Mononuclear cell (primary cell): Measurements from ENCODE around the gene EPHA10. TPM values are rescaled to one million over a fixed set of nuclear protein-coding genes. Genes with fewer than 3 reads are reported as not detected.

ENCODE experiments used
- H3K27me3 ChIP-seq: 2 replicates; pipeline ENCODE4 v1.6.0; 2011; ENCODE audit warnings: low read length, control low read depth; ENCODE audit not compliant: insufficient read depth
- H3K4me1 ChIP-seq: 2 replicates; pipeline ENCODE4 v1.5.1; 2011; ENCODE audit warnings: mild to moderate bottlenecking, low read length, control low read depth; ENCODE audit not compliant: insufficient read depth
- H3K4me3 ChIP-seq: 2 replicates; pipeline ENCODE4 v1.5.1; 2011; ENCODE audit warnings: mild to moderate bottlenecking, low read length, moderate library complexity
- H3K9me3 ChIP-seq: 2 replicates; pipeline ENCODE4 v1.5.1; 2011; ENCODE audit warnings: low read depth, mild to moderate bottlenecking, control low read depth, low read length
- total RNA-seq: library from RNA; depleted of rRNA; stranded (reverse); fragments of >200 nt; gene quantifications from one replicate; pipeline ENCODE4 v1.2.3, GENCODE V29; 2012

EPHA10 gene
- total RNA-seq, 1 donor, result not detected

GRCh38 chr1:37731312-37732019, 33.5 kb downstream of the EPHA10 start:
- Histone ChIP-seq H3K4me1 (no peaks in the 10 kb centered on the region), H3K4me3 (no peak overlapping the region), H3K27me3 (peaks cover 10% of the 10 kb centered on the region), H3K9me3 (no peaks in the 10 kb centered on the region)

- H3K4me1 ChIP-seq, result no peaks in the 10 kb centered on the region
- H3K9me3 ChIP-seq, result no peaks in the 10 kb centered on the region
- H3K4me3 ChIP-seq, result no peak overlapping the region
- H3K27me3 ChIP-seq, result peaks cover 5% of the 10 kb centered on the region
Observed at GRCh38 chr1:37730376-37730775, 34.5 kb downstream of the EPHA10 start.

GRCh38 chr1:37728416-37728815, 36.5 kb downstream of the EPHA10 start:
- Histone ChIP-seq H3K4me3 (no peak overlapping the region), H3K4me1 (no peaks in the 10 kb centered on the region), H3K27me3 (no peaks in the 10 kb centered on the region), H3K9me3 (no peaks in the 10 kb centered on the region)

DNA sequence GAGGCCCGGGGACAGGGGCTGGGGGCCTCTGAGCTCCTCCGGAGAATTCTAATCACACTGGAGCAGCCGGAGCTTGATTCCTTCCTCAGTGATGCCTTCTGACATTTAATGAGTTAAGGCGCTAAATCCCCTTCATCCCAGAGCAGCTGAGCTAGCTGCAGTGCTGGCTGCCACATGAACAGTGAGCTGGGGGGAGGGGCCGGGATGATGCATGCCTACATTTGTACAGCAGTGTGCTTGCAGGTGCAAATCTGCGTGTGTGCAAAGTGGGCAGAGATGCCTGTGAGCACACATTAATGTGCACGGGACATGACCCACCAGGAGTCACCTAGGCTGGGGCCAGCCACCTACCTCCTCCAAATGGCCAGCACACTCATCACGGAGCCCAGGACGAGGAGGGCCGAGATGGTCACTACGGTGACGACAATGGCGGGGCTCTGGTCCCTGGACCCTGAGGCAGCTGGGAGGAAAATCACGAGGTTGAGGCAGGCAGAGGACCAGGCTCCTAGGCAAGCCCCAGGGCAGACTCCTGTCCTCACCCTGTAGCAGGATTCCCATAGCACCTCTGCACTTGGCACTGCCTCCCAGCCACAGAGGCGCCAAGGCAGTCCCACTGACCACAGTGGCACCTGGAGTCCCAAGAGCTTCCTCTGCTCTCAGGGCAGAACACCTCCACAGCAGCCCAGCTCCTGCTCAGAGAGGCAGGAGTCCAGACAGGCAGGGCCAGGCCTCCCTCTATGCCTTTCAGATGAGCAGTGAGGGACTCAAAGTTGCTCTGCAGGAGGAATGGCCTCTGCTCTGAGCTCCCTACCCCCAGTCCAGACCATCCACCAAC, 38.0 kb downstream of the EPHA10 start:
- Histone ChIP-seq H3K27me3 (no peaks in the 10 kb centered on the region), H3K9me3 (no peaks in the 10 kb centered on the region), H3K4me3 (no peak overlapping the region), H3K4me1 (no peaks in the 10 kb centered on the region)

DNA sequence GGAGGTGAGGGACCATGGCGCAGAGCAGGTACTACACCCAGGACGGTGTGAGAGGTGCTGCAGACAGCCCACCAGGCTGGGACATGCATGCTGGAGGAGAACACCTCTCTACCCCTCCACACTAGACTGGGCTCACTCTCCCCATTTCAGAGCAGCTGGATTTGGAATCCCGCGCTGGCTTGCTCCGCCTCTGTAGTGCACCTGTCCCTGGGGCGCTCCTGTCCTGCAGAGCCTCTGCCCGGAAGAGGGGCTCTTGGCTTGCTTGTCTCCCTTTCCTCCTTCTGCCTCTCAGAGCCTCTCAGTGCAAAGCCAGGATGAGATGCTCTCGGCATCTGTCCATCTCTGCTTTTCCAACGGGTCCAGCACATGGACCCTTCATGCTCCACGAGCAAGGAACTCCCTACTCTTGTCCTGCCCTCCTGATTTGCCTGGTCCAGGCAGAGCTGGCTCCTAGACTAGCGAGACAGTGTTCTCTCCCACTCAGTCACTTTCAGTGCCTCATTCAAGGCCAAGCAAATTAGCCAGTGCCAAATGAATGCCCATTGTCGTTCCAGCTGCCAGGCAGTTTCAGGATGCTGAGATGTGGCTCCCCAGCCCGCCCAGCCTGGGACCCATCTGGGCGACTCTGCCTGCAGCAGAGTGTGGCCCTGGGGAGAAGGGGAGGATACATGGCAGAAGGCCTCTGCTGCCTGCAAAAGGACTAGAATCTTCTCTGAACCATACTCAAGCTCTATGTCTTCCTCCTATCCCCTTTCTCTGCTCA, 38.9 kb downstream of the EPHA10 start:
- no peaks in the 10 kb centered on the region for H3K4me1 ChIP-seq
- no peaks in the 10 kb centered on the region for H3K9me3 ChIP-seq
- H3K27me3 ChIP-seq, result no peaks in the 10 kb centered on the region
- no peak overlapping the region for H3K4me3 ChIP-seq

- no peaks in the 10 kb centered on the region for H3K4me1 ChIP-seq
- H3K27me3 ChIP-seq, result no peaks in the 10 kb centered on the region
- no peaks in the 10 kb centered on the region for H3K9me3 ChIP-seq
- H3K4me3 ChIP-seq, result no peak overlapping the region
Observed at GRCh38 chr1:37724575-37724974, 40.3 kb downstream of the EPHA10 start.

GRCh38 chr1:37723390-37724078, 41.4 kb downstream of the EPHA10 start:
- Histone ChIP-seq H3K27me3 (no peaks in the 10 kb centered on the region), H3K4me1 (no peaks in the 10 kb centered on the region), H3K9me3 (no peaks in the 10 kb centered on the region), H3K4me3 (no peak overlapping the region)

GRCh38 chr1:37723072-37723389, 41.9 kb downstream of the EPHA10 start:
- Histone ChIP-seq H3K4me3 (no peak overlapping the region), H3K9me3 (no peaks in the 10 kb centered on the region), H3K27me3 (no peaks in the 10 kb centered on the region), H3K4me1 (no peaks in the 10 kb centered on the region)

- Histone ChIP-seq H3K4me3 (no peak overlapping the region), H3K27me3 (no peaks in the 10 kb centered on the region), H3K4me1 (no peaks in the 10 kb centered on the region), H3K9me3 (no peaks in the 10 kb centered on the region)
Observed at GRCh38 chr1:37722181-37723071, 42.5 kb downstream of the EPHA10 start.

DNA sequence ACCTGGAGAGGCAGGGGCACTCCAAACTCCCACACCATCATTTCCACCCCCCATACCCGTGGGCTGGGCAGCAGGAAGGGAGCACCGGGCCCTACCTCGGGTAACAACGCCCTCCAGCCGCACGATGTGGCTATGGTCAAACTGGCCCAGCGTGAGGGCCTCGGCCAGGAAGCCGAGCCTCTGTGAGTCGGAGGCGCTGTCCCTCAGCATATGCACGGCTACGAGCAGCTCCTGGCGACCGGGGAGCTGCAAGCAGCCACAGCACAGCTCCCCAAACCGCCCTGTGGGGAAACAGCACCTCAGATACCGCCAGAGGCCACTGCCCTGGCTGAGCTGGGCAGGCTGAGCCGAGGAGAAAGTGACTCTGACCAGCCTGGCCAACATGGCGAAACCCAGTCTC, 43.4 kb downstream of the EPHA10 start:
- H3K27me3 ChIP-seq, result no peaks in the 10 kb centered on the region
- H3K4me1 ChIP-seq, result no peaks in the 10 kb centered on the region
- no peaks in the 10 kb centered on the region for H3K9me3 ChIP-seq
- no peak overlapping the region for H3K4me3 ChIP-seq

DNA sequence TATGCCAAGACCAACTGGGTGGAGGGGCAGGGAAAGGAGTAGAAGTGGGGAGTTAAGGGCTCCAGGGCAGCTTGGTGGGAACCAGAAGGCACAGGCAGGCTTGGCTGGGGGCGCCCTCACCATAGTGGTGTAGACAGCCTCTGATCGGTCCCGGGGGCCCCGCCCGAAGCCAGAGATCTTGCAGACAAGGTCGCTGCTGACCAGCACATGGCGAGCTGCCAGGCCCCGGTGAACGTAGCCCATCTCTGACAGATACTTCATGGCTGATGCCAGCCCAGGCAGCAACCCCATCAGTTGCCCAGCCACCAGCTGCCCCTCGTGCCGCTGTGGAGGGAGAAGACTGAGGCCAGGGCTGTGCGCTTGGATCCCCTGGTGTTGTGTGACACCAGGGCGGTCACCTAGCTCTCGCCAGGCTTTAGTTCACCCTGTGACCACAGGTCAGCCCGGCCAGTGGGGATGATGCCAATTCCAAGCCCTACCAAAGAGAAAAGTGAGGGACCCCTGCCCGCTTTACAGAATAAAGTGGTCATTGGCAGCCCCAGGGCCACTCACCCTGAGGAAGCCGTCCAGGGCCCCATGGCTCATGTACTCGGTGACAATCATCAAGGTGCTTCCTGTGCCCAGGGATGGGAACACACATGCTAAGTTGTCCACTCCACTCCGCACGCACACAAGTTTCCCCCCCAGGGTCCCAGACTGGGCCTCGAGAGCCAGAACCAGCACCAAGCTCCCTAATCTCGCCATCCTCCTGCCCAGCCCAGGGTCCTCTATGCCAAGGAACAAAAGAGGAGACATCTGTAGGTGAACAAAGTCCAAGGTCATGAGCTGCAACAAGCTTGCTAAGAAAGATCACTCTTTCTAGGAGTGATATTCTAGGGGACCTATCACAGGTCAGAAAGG, 44.4 kb downstream of the EPHA10 start:
- H3K9me3 ChIP-seq, result no peaks in the 10 kb centered on the region
- no peak overlapping the region for H3K4me3 ChIP-seq
- no peaks in the 10 kb centered on the region for H3K27me3 ChIP-seq
- H3K4me1 ChIP-seq, result no peaks in the 10 kb centered on the region

- no peaks in the 10 kb centered on the region for H3K9me3 ChIP-seq
- no peak overlapping the region for H3K4me3 ChIP-seq
- no peaks in the 10 kb centered on the region for H3K4me1 ChIP-seq
- no peaks in the 10 kb centered on the region for H3K27me3 ChIP-seq
Observed at GRCh38 chr1:37719572-37720195, 45.2 kb downstream of the EPHA10 start.
